Brain microvascular endothelial cell (primary cell): ENCODE data around the gene SH3PXD2A.

Experiments used
- DNase-seq: peaks from one replicate; pipeline ENCODE4 v3.0.0-alpha.2; 2020
- H3K27ac ChIP-seq: fragments of 250-450 bp; sonication (Bioruptor Pico); 2 replicates; pipeline ENCODE4 v1.5.1; 2020; ENCODE audit warnings: mild to moderate bottlenecking, moderate library complexity
- H3K27me3 ChIP-seq: fragments of 250-450 bp; sonication (Bioruptor Pico); replicated peaks from 2 replicates; pipeline ENCODE4 v1.5.1; 2020; ENCODE audit warnings: mild to moderate bottlenecking
- H3K36me3 ChIP-seq: fragments of 250-450 bp; sonication (Bioruptor Pico); replicated peaks from 2 replicates; pipeline ENCODE4 v1.5.1; 2020; ENCODE audit warnings: mild to moderate bottlenecking
- H3K4me3 ChIP-seq: 2 replicates; pipeline ENCODE4 v1.5.1; 2011; ENCODE audit warnings: low read depth, mild to moderate bottlenecking, control low read depth, low read length, moderate library complexity
- in situ Hi-C: cut with HindIII; loops from 2 replicates; pipeline ENCODE4 v1.10.0; 2017; ENCODE audit warnings: low sequenced_read_pairs, low pct_ligation_motif_present
- TF ChIP-seq, protein P1 (sequence below): IDR thresholded peaks from 2 replicates; pipeline ENCODE4 v1.5.1; 2011; ENCODE audit warnings: low read depth, mild to moderate bottlenecking, moderate library complexity, low read length, control low read depth, inconsistent platforms; ENCODE audit errors: missing control alignments

SH3PXD2A gene

DNA sequence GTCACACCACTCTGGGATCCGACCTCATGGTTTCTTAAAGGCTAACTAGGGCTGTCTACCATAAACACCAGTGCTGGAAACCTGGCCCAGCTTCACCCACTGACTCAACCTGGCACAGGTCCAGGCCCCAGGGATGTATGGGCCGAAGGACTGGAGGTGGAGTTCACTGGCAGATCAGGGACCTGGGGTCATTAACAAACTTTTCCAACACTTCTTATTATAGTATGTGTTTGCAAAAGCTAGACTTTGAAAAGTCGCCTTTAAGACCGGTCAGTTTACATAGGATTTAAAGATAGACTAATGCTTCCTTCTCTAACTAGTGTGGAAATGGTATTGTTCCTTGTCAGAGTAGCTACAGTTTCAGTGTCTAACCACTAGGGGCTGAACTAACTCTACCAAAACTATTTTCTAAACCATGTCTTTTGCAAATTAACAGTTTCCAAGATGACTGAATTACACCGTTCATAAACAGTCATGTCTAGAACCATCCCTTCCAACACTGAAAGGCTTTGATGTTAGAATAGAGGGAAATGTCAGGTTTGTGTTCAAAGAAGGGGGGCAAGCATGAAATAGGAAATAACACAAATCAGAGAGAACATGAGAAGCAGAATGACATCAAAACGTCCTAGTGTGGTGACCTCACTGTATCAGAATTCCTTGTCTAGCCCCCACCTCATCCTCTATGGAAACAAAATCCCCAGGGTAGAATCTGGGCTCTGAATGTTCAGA lies 32.9 kb upstream of the SH3PXD2A start:
- H3K27me3 ChIP-seq, result no peaks in the 10 kb centered on the region
- H3K27ac ChIP-seq, result peak overlapping the region; percentile 38
- in situ Hi-C loops, result no loop called here
- TF ChIP-seq, protein P1, sequence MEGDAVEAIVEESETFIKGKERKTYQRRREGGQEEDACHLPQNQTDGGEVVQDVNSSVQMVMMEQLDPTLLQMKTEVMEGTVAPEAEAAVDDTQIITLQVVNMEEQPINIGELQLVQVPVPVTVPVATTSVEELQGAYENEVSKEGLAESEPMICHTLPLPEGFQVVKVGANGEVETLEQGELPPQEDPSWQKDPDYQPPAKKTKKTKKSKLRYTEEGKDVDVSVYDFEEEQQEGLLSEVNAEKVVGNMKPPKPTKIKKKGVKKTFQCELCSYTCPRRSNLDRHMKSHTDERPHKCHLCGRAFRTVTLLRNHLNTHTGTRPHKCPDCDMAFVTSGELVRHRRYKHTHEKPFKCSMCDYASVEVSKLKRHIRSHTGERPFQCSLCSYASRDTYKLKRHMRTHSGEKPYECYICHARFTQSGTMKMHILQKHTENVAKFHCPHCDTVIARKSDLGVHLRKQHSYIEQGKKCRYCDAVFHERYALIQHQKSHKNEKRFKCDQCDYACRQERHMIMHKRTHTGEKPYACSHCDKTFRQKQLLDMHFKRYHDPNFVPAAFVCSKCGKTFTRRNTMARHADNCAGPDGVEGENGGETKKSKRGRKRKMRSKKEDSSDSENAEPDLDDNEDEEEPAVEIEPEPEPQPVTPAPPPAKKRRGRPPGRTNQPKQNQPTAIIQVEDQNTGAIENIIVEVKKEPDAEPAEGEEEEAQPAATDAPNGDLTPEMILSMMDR, result peak; percentile 66
- peaks cover 2% of the 10 kb centered on the region for H3K36me3 ChIP-seq
- DNase-seq, result peak; percentile 84
- no peak overlapping the region for H3K4me3 ChIP-seq

DNA sequence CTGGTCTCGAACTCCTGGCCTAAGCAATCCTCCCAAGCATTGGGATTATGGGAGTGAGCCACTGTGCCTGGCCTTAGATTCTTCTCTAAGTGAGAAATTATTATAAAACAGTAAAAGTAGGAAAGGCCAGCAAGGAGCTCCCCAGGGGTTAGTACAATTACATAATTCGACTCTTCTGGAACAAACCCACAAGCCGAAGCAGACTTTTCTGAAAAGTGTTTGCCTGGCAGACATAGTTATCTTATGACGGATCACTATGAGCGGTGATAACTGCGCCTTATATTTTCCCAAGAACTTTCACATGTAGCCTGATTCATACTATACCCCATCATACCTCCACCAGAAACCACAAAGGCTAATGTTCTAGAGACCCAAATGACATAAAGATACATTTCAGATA lies 30.2 kb upstream of the SH3PXD2A start:
- DNase-seq, result peak; percentile 90
- Histone ChIP-seq H3K27me3 (no peaks in the 10 kb centered on the region), H3K27ac (peak overlapping the region; percentile 64), H3K36me3 (peaks cover 16% of the 10 kb centered on the region), H3K4me3 (no peak overlapping the region)
- in situ Hi-C loops, result no loop called here
- TF ChIP-seq, protein P1, result no peak

DNA sequence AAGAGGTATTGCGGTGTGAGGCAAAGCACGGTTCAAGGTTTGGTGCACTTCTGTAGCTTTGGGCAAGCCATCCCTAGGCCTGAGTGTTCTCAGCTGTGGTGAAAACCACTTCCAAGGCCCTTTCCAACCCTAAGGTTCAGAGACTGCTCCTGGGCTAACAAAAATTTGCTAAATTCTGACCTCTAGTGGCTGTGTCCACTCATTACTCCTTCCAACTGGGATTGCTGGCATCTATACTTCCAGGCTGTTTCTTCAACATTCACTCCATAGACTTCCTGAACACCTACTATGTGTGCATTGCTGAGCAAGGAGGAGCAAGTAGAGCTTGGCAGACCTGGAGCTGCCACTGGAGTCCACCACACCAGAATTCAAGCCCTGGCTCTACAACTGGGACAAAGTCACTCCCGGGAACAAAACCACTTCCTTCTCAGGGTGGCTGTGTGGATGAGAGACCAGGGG lies 29.3 kb upstream of the SH3PXD2A start:
- in situ Hi-C loops, result no loop called here
- DNase-seq, result peak; percentile 61
- no peak overlapping the region for H3K27ac ChIP-seq
- H3K4me3 ChIP-seq, result no peak overlapping the region
- H3K27me3 ChIP-seq, result no peaks in the 10 kb centered on the region
- TF ChIP-seq, protein P1, result peak; percentile 79
- peaks cover 16% of the 10 kb centered on the region for H3K36me3 ChIP-seq

DNA sequence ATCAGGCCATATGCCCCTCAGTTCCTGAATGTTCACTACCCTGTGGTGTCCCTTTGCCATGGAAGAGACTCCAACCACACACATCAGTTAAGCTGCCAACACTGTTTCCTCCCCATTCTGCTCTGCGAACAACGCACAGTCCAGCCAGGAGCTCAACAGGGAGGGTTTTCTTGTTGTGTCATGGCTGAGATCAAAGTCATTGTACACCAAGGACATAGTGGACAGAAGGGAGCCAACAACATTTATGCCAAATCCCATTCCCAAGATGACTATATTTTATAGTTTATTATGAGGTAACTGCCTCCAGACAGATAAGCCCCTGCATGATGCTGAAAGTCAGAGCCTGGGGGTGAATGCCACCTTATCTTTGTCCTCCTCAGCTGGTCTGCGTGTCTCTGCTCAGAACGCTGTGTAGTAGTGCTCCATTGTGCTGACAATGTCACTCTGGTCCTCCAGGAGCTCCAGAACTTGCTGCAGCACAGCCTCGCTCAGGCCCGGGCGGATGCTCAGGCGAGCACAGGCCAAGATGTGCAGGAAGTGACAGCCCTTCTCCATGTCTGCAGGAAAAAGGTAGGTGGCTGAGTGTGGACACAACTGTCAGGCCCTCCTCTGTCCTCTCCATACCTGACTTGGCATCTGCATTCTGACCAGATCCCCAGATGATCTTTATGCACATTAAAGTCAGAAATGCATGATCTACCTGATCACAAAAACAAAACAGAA lies 27.1 kb upstream of the SH3PXD2A start:
- Histone ChIP-seq H3K4me3 (no peak overlapping the region), H3K27ac (no peak overlapping the region), H3K36me3 (peaks cover 19% of the 10 kb centered on the region), H3K27me3 (no peaks in the 10 kb centered on the region)
- TF ChIP-seq, protein P1, result no peak
- in situ Hi-C loops, result no loop called here
- DNase-seq, result no peak

DNA sequence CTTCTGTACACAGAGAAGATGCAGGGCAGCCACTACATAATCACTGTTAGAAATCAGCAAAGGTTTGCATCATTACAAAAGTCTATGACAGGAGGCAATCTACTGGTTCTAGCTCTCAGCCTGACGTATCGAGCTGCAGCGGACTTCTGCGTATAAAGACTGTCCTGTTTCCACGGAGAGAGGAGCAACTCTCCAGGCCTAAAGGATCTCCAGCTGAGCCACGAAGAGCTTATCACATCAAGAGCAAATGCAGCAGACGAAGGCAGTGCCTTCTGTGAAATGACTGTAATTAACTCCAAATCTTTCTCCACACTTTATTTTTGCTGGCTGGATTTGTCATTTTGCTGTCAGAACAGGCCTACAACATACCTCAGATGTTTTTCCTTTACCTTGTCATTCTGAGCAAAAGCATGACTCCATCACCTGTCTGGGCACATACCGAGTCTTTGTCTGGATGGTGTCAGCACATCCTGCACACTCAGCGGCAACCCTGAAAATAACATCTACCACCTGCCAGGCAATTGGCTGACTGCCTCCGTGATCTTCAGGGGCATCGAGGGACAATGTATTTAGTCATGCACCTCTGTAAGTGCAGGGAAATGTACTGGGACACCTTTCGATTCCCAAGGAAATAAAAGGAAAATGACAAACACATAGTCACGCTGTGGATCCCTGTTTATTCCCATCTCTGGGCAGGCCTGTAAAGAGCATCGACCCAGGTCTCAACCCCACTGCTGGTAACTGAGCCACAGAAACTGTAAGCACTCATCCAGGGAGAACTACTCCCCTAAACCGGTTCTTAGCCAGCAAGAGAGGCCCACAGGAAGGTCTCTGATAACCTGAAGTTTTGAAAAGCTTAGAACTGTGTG lies 26.3 kb upstream of the SH3PXD2A start:
- DNase-seq, result no peak
- Histone ChIP-seq H3K27ac (no peak overlapping the region), H3K4me3 (no peak overlapping the region), H3K27me3 (no peaks in the 10 kb centered on the region), H3K36me3 (peaks cover 19% of the 10 kb centered on the region)
- in situ Hi-C loops, result no loop called here
- TF ChIP-seq, protein P1, result no peak
